Colon (tissue), 2 donors: Measurements from ENCODE around the gene PANK1.
A peak's percentile ranks its signal among the peaks of the same experiment; 100 is the strongest.
"Not testable (repeated sequence)": the region's sequence is repeated elsewhere in the genome, so short reads cannot be mapped to it uniquely, and the experiment has no call there.

Experiments used
- FAIRE-seq: peaks from 2 replicates; lab custom pipeline; 2012; peaks lifted over from hg19 to GRCh38; lab: Jason Lieb, UNC
- donor health status: control.
- donor health status: control.

PANK1 gene

DNA sequence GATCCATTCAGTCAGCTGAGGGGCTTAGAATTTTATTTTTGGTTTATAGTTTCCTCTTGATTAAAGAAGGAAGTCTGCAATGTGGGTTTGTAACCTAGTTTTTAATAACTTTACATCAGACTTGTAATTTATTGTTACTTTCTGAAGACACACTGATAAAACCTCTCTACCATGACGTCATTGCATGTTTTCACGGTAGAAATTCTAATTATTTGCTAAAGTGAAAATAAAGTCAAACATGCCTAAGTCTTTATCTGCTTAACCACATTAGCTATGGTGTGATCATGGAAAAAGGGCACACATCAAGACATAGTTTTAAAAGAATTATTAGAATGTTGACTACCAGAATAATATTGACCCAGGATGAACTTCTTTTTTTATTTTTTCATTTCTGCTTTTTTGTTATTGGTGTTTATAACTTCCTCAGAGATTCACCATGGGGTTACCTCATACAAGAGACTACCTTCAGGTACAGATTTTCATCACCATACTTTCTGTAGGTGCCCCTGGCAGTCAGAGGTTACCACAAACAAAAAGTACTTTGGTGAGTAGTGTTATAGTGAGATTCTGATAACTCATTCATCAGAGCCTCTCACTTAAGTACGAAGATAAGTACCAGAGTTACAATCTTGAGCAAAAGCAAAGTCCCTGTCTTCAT is 7.0 kb upstream of the PANK1 start:
- FAIRE-seq = no peak

DNA sequence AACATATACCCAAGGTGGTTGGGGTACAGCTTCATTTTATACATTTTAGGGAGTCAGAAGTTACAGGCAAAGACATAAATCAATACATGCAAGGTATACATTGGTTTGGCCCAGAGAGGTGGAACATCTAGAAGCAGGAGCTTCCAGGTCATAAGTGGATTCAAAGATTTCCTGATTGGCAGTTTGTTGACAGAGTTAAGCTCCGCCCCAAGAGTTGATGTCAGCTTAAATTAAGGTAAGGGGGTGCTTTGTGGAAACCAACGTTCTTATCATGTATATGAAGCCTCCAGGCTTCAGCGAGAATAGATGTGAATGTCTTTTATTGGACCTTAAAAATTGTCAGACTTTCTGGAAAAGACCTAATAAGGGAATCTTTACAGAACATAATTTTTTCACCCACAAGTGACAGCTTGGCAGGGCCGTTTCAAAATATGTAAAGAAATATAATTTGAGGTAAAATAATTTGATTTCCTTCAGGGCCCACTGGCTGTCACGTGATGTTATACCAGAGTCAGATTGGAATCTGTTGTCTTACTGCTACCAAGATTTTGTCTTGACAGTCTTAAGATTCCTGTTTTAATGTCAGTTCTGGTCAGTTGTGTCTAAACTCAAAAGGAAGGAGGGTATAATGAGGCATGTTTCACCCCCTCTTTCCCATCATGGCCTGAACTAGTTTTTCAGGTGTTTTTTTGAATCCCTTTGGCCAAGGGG is 6.3 kb upstream of the PANK1 start:
- no peak for FAIRE-seq

DNA sequence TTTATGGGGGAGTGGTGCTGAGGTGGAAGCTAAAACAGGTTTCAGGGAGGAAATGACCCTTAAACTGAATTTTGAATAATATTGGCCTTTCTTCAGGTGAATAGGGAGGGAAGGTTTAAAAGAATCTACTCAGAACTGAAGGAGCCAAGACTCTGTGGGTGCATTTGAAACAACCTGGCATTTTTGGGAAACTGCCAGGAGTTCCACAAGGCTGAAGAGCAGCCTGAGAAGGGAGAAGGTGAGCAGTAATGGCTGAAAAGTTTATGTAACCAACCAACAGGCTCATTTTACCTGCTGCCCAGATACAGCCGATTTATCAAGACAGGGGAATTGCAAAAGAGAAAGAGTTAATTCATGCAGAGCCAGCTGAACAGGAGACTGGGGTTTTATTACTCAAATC is 4.0 kb upstream of the PANK1 start:
- no peak for FAIRE-seq

DNA sequence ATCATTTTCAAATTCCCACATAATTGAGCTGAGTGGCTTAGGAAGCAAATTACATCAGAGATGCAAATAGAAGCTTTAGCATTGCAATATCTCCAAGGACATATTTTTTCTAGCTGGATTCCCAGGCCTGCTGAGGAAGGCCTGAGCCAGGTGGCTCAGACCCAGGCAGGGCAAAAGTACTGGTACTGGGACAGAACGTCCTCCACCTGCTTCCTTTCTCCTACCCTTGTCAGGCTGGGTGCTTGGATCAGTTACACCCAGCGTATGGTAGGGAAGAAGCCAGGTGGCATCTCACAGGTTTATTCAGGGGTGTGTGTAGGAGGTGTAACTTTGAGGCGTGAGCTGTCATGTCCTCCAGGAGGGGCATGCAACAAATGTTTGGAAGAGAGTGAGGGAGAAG is 3.0 kb upstream of the PANK1 start:
- no peak for FAIRE-seq

DNA sequence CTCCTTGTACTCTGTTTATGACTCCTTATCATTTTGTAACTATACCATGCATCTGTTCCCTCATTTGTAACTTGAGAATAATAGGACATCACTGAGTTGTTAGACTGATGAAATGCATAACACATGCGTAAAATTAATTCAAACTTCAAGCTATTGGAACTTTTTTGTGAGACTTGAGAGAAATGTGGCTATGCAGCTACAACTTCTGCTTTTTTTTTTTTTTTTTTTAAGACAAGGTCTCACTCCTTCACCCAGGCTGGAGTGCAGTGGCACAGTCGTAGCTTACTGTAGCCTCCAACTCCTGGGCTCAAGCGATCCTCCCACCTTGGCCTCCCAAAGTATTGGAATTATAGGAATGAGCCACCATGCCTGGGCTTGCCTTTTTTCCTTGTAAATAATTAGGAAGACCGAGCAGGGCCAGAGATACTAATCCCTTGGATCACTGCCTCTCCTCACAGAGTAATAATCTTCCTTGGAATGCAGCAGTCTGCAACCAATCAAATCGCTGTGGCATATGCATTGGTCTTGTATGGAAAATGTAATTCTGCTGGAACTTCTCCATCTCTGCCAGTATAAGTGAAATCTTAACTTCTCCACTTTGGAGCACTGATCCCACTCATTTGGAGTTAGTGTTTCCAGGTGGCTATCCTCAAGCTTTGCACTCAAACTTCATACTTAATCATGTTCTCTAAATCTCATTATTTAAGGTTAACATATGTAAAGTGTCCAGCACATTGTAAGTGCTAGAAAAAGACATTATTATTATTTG is 2.0 kb upstream of the PANK1 start:
- no peak for FAIRE-seq

DNA sequence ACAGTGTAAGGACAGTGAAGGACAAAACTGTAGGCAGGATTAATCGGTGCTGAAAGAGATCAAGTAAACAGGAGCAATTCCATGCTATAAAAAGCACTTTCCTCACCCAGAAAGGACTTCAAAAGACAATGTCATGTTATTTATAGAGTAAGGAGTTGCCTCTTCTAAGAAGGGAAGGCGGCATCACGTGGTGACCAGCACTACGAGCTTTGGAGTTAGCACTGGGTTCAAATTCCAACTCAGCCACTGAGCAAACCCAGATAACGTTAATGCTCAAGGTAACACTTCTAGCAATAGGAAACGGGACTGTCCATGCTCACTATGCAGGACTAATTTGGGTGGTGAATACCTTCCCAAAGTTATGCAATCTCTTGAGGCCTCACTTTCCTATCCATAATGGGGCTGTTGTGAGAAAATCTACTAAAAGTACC is 715 bp upstream of the PANK1 start:
- FAIRE-seq = no peak

DNA sequence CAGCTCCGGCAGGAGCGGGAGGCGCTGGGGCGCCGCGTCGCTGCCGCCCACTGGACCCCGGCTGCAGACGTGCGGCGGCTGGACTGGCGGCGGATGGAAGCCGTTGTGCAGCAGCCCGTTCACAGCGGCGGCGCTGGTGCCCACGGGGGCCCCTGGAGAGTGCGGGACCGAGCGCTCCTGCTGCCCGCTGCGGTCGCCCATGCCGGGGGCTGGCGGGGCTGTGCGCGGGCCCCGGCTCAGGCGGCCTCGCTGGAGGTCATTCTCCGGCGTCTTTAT is 413 bp downstream of the PANK1 start:
- FAIRE-seq = no peak

DNA sequence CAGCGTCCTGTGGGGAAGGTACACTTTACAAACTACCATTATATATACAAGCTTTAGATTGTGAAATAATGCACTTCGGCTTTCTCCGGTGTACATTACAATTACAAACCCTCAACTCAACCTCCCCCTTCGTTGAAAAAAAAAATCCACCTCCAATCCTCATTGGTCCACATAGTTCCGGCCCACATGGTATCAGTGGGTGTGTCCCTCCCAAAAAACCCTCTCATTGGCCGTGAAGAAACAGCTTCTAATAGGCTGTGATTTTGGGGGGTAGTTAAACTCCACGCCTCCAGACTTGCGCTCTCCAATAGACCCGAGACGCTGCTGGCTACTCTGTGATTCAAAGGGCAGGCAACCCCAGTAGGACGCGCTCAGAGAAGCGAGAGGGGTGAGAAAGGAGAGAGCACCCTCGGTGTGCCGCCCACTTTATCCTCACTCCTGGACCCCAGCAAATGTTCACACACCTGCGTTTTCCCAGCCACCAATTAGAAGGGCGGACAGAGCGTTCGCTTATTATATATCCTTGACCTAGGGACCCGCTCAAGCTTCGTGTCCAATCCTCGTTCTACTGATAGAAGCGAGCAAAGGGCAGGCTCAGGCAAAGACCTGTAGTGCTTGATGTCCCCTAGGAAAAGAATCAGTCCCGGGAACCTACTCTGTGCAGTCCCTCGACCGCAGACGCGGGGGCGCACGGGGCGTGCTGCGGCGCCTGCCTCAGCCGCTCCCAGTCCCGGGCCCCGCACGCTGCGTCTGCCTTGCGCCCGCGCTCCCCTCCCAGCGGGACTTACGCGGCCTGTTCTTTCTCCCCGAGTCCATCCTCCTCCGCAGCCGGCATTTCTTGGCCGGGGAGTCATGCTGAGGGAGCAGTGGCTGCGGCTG is 991 bp downstream of the PANK1 start:
- FAIRE-seq = peak; percentile 49

DNA sequence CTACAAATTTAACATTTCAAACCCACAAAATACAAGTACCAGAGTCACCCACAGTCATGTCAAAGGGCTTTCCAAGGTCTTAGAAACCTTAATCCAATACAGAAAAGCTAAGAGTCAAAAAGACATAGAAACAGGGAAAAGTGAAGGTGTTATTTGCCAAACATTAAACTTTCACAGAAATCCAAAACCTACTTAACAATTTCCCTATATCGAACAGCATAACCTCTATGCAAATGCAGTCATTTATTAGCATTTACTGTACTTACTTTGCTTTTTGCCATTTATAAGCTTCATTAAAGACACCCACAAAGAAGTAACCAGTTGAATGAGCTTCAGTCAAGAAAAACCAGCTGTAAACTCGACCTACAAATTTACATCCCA is 1.6 kb downstream of the PANK1 start:
- FAIRE-seq = no peak

DNA sequence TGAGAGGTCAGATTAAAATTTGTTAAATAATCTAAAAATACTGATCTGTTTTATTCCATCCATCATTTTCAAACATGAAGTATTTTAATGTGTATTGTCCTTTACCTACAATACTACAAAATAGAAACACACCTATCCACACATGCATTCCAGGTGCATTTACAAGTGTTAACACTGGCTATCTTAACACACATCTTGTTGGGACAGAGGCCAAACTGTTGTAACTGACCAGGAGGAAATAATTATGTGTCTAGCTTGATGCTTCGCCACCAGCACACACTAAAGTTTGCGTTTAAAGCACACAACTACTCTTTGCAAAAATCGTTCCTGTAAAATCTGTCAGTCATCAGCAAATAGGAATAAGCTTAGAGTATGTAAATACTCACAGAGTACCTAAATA is 2.8 kb downstream of the PANK1 start:
- FAIRE-seq = no peak

DNA sequence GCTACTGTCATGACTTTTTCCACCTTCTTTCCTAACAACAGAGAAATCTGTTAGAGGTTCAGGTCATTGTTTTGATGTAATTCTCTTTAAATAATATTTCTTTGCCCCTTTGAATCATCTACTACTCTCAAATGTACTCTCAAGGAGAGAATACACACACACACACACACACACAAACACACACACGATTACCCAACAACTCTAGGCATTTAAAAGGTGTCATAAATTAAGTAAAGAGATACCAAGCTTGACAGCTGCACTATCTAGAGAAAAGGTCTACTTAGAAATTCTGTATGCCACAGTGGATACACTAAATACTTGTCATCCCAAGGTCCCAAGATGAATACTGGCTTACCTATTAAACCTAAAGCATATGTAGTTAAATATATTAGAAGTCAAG is 4.8 kb downstream of the PANK1 start:
- FAIRE-seq = no peak

DNA sequence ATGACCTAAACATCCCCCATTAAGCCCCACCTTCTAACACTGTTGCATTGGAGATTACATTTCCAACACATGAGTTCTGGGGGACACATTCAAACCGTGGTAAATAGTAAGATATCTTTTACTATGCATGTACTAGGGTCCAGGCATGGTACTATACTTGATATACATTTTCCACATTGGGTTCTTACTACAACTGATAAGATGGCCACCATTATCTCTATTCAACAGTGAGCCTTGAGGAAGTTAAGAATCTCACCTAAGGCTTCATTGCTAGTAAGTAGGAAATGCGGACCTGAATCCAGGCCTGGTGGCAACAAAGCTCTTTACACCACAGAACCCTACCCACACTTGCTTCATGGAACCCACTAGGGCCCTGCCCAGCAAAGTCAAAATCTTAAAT is 5.7 kb downstream of the PANK1 start:
- FAIRE-seq = no peak

DNA sequence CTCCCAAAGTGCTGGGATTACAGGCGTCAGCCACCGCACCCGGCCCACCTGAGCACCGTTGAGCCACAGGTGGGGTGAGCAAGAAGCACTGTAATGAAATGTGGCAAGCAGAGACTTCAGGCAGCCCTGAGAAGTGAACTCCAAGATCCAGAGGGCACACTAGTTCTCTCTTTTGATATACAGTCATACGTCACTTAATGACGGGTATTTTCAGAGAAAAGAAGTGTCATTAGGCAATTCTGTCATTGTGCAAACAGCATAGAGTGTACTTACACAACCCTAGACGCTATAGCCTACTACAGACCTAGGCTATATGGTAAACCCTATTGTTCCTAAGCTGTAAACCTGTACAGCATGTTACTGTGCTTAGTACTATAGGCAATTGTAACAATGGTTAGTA is 7.9 kb downstream of the PANK1 start:
- FAIRE-seq = no peak

DNA sequence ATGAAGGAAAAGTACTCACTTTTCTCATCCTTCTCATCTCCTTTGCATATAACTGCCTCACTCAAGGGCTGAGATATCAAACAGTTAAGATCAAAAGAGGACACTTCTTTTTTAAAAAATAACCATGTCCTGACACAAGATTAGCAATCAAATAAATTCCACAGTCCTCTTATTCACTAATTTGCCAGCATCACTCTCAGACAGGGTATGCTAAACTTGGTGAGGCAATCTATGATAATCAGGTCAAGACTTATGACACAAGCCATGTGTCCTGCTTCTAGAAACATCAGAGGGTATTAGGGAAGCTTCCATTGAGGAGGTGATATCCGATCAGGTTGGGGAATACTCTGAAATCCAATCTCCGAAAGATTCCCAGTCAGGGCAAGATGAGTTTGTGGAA is 10.4 kb downstream of the PANK1 start:
- no peak for FAIRE-seq

DNA sequence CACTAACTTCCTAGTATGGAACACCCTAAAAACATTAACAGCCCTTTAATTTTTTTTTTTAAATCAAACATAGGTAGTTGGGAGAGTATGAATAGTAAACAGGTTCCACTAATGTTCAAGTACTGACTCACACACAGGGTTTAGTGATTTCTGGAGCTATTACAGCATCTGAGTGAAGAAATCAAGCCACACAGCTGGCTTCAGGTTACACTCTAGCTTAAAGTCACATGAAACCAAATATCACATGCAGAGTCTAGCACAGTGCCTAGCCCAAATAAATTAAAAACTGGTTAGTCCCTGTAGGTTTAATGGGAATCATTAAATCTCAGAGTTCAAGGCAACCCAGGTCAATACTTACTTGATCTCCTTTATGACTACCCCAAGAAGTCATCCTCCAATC is 11.6 kb downstream of the PANK1 start:
- FAIRE-seq = no peak

DNA sequence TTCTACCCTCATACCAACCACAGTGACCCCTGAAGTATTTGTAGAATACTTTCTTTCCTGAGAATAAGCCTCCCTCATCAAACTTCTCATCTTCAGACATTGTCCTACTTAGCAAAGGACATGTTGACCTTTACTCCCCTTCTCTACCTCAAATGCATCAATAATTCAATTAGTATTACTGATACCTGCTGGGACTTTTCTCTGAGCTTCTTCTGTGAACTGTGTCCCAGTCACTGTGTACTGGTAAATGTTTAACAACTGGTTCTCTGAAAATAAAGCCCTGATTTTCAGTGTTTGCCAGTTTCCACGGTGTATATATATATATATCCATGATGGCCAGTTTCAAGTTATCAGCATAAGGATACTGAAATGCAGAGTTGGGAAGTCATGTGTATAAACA is 12.2 kb downstream of the PANK1 start:
- no peak for FAIRE-seq

DNA sequence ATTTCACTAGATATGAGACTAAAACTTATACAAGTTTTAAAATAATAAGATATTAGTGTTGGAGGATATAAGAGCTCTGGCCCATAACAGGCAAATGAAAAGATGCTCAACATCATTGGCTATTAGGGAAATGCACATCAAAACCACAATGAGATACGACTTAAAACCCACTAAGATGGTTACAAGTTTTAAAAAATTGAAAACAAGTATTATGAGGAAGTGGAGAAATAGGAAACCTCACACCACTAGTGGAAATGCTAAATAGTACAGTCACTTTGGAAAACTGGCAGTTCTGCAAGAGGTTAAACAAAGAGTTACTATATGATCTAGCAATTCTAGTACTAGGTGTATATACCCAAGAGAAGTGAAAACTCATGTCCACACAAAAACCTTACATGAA is 17.2 kb downstream of the PANK1 start:
- FAIRE-seq = no peak

DNA sequence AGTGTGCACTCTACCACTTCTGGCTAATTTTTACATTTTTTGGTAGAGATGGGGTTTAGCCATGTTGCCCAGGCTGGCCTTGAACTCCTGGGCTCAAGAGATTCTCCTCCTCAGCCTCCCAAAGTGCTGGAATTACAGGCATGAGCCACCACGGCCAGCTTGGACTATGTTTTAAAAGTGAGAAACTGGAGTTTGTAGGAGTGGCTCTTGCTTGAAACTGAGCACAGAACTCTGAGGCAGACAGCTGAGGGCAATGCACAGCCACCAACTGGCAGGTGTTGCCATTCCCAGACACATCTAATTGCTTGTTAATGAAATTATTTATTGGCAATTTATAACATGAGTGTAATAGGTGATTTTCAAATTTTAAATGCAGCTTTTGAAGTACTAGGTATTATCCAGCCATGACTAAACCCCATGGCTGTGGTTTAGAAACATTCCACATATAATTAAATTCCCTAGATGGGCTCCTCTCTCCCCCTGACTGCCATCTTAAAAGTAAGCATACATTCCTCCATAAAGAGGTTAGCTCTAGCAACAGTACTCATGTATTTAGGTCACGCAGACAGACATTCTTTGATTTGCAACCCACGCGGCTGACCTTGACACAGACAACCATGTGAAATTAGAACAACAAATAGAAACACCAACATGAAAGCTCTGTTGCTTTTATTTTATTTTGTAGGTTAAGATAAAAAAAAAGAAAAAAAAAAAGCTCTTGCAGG is 19.8 kb downstream of the PANK1 start:
- FAIRE-seq = no peak

DNA sequence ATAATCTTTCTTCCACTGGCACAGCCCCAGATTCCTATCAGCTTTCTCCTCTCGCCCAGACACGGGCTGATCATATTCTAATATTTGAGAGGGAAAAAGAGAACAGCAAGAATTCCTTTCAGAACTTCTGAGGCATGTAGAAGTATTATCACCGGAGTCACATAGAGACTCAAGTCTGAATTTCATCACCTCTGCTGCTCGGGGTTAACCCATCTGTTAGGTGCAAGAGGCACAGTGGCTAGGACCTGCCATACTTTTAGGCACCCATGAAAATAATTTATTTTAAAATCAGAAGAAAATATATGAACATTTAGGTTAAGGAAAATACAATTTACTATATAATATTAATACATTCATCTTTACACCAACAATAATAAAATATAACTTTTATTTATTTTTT is 21.0 kb downstream of the PANK1 start:
- FAIRE-seq = no peak

DNA sequence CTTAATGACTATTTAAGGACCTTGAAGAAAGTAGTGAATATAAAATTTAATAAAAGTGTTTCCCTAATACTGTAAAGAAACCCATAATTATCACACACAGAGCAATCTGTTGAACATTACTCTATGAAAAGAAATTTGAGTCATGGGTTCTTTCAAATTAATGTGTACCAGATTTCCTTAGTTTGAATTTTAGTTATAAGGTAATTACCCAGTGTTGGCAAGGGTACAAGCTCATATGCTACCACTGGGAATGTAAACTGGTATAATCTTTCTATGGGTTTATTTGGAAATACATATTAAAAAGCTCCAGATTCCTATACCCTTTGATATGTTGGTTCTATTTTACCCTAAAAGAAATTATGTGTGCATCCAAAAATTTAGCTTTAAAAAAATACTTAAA is 22.9 kb downstream of the PANK1 start:
- no peak for FAIRE-seq

DNA sequence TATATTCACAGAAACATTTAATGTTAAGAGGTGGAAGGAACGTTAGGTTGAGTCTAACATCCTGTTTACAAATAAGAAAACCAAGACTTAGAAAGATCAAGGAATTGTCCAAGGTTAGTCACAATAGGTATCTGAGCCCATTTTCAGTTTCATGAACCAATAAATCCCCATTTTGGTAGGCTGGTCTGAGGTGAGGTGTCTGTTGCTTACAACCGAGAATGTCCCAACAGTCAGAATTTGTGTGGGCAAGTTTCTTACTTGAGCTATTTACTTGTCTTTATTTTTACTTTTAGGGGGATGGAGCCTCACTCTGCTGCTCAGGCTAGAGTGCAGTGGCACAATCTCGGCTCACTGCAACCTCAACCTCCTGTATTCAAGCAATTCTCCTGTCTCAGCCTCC is 23.6 kb downstream of the PANK1 start:
- no peak for FAIRE-seq

DNA sequence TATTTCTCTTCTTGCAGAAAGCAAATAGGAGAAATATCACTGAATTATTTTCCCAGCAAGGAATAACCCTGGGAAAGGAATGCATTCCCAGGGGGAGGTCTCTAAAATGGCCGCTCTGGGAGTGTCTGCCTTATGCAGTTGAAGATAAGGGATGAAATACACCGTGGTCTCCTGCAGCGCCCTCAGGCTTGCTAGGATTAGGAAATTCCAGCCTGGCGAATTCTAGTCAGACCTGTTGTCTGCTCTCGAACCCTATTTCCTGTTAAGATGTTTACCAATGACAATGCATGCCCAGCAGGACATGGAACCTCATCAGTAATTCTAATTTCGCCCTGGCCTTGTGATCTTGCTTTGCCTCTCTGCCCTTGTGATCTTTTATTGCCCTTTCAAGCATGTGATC is 24.7 kb downstream of the PANK1 start:
- FAIRE-seq = not testable (repeated sequence)
